Colonic mucosa (tissue), 4 donors: ENCODE measurements around the gene LAMP1. TPM values are rescaled to one million over a fixed set of nuclear protein-coding genes. Genes with fewer than 3 reads are reported as not detected.
"Not testable (repeated sequence)": the region's sequence is repeated elsewhere in the genome, so short reads cannot be mapped to it uniquely, and the experiment has no call there.

Experiments
- DNase-seq: peaks from one replicate; pipeline ENCODE4 v3.0.0-alpha.2; 2020
- H3K27ac ChIP-seq: fragments of 200-600 bp; one replicate; pipeline ENCODE4 v1.8.0; 2021
- H3K27me3 ChIP-seq: fragments of 200-600 bp; one replicate; pipeline ENCODE4 v1.8.0; 2021
- H3K36me3 ChIP-seq: fragments of 200-600 bp; one replicate; pipeline ENCODE4 v1.8.0; 2021
- H3K4me1 ChIP-seq: fragments of 200-600 bp; one replicate; pipeline ENCODE4 v1.8.0; 2021; ENCODE audit warnings: mild to moderate bottlenecking
- H3K4me3 ChIP-seq: fragments of 200-600 bp; one replicate; pipeline ENCODE4 v1.8.0; 2021
- H3K9ac ChIP-seq, 2 donors: one replicate each; pipeline ENCODE4 v1.7.0; 2013; ENCODE audit warnings: control low read depth in 2 of 2, low read depth in 2 of 2, low read length in 2 of 2
- H3K9me3 ChIP-seq: fragments of 200-600 bp; one replicate; pipeline ENCODE4 v1.8.0; 2021
- intact Hi-C: fragments of 100-400 bp; cut with DNase I; formaldehyde crosslinking; loops from one replicate; pipeline ENCODE4 v1.14.1; 2022
- total RNA-seq, 2 donors: library from RNA; stranded (reverse); fragmentation: NEBNext Ultra II Directional in 1 of 2; extraction: Animal tissue kit (Norgen Biotek cat#: 25700) in 1 of 2; gene quantifications; one replicate each; pipeline ENCODE4 v1.2.1, GENCODE V29; 2021
- TF ChIP-seq, protein P1 (sequence below): fragments of 200-600 bp; IDR thresholded peaks from one replicate; pipeline ENCODE4 v1.8.0; 2022; ENCODE audit warnings: antibody characterized with exemption, mild to moderate bottlenecking
- donor health status: healthy.
- donor health status: DM: no; HTN: no; CAD: no.
- donor health status: DM: no; HTN: no; CAD: no.

The LAMP1 gene
- total RNA-seq, 2 donors from 2014 or later = 184 to 226 TPM

DNA sequence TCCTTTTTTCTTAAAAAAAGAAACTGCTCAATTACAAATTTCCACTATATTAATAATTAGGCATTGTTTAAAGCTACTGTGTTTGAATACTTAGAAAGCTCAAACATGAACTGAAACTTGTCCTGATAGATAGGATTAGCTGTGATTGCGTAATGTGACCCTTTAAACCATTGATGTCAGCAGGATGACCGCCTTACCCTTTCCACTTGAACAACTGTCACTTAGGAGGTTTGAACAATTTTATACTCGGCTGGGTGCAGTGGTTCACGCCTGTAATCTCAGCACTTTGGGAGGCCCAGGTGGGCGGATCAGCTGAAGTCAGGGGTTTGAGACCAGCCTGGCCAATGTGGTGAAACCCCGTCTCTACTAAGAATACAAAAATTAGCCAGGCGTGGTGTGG, 2.9 kb downstream of the LAMP1 start:
- Histone ChIP-seq H3K4me1 (peaks cover 3% of the 10 kb centered on the region), H3K27ac (no peak overlapping the region), H3K9me3 (no peaks in the 10 kb centered on the region), H3K9ac (no peak overlapping the region), H3K4me3 (no peak overlapping the region), H3K27me3 (no peaks in the 10 kb centered on the region), H3K36me3 (no peaks in the 10 kb centered on the region)
- DNase-seq = no peak
- TF ChIP-seq, protein P1, sequence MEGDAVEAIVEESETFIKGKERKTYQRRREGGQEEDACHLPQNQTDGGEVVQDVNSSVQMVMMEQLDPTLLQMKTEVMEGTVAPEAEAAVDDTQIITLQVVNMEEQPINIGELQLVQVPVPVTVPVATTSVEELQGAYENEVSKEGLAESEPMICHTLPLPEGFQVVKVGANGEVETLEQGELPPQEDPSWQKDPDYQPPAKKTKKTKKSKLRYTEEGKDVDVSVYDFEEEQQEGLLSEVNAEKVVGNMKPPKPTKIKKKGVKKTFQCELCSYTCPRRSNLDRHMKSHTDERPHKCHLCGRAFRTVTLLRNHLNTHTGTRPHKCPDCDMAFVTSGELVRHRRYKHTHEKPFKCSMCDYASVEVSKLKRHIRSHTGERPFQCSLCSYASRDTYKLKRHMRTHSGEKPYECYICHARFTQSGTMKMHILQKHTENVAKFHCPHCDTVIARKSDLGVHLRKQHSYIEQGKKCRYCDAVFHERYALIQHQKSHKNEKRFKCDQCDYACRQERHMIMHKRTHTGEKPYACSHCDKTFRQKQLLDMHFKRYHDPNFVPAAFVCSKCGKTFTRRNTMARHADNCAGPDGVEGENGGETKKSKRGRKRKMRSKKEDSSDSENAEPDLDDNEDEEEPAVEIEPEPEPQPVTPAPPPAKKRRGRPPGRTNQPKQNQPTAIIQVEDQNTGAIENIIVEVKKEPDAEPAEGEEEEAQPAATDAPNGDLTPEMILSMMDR = no peak
- intact Hi-C loops = no loop called here

DNA sequence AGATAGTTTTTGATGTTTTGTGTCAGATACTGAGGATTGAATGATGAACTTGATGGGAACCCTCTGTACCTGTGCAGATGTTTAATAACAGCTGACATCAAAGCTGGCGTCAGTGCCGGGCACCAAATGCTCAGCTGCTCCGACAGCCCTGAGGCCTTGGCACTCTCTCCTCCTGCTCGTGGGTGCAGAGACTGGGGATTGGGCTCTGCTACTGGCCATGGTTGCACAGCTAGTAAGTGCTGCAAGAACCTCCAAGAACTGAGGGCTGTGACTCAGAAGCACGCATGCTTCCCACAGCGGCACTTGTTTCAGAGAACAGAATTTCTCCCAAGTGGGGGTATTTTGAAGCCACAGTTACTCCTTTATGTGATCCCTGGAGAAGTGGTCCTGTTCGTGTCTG, 5.9 kb downstream of the LAMP1 start:
- Histone ChIP-seq H3K9me3 (no peaks in the 10 kb centered on the region), H3K27ac (no peak overlapping the region), H3K4me3 (no peak overlapping the region), H3K27me3 (no peaks in the 10 kb centered on the region), H3K36me3 (no peaks in the 10 kb centered on the region), H3K9ac (no peak overlapping the region), H3K4me1 (peaks cover 3% of the 10 kb centered on the region)
- no peak for DNase-seq
- TF ChIP-seq, protein P1 = no peak
- intact Hi-C loops = no loop called here

DNA sequence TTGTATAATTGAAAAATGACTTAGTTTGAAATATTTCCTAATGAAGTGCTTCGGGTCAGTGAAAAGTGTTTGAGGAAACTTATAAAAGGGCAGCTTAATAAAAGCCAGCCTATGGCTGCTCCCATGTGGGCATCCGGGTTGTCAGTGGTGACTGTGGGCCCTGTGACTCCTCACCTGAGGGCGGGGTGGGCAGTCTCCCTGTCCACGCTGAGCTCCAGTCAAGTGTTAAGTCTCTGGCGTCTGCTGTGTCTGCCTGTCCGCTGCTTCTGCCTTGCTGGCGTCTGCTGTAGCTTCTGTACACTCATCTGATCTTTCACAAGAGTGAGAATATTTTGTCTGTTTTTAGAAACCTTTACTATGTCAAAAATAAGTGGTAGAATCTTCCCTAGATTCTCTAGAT, 7.1 kb downstream of the LAMP1 start:
- intact Hi-C loops = no loop called here
- DNase-seq = no peak
- no peak overlapping the region for H3K4me3 ChIP-seq
- H3K36me3 ChIP-seq = no peaks in the 10 kb centered on the region
- TF ChIP-seq, protein P1 = no peak
- no peak overlapping the region for H3K27ac ChIP-seq
- no peak overlapping the region for H3K9ac ChIP-seq
- H3K9me3 ChIP-seq = no peaks in the 10 kb centered on the region
- H3K4me1 ChIP-seq = no peaks in the 10 kb centered on the region
- H3K27me3 ChIP-seq = no peaks in the 10 kb centered on the region

DNA sequence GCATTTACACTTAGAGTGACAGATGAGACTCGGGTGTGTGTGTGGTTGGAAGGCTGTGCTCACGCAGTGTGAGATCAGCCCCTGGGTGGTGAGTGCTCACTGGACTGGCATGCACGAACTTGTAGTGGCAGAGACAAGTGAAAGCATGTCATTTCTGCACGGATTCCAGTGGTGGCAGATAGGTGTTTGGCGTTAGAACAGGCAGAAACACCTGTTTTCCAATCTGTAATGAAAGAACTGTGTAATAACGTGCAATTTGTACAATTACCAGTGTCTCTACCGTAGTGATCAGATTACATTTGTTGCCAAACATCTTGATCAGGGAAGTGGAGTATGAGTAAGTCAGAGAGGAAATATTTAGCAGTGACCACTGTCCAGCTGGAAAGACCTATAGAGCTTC, 8.2 kb downstream of the LAMP1 start:
- Histone ChIP-seq H3K9ac (no peak overlapping the region), H3K27ac (no peak overlapping the region), H3K9me3 (no peaks in the 10 kb centered on the region), H3K4me1 (peaks cover 3% of the 10 kb centered on the region), H3K4me3 (no peak overlapping the region), H3K36me3 (no peaks in the 10 kb centered on the region), H3K27me3 (no peaks in the 10 kb centered on the region)
- intact Hi-C loops = no loop called here
- no peak for DNase-seq
- TF ChIP-seq, protein P1 = no peak

DNA sequence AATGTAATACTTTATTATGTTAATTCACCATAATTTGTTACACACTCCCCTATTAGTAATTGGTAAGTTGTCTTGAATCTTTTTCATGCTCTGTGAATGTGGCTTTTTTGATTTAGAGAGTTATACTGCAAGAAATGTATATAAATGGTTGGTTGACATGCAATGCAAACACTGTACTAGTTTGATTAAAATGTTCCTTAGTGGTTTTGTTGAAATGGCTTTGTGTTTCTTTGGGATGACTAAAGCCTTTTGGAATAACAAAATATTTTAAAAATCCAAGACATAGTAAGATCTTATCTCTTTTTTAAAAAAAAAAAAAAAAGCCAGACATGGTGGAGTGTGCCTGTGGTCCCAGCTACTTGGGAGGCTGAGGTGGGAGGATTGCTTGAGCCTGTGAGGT, 10.5 kb downstream of the LAMP1 start:
- DNase-seq = no peak
- intact Hi-C loops = no loop called here
- Histone ChIP-seq H3K4me1 (peaks cover 3% of the 10 kb centered on the region), H3K4me3 (no peak overlapping the region), H3K9me3 (no peaks in the 10 kb centered on the region), H3K36me3 (peaks cover 9% of the 10 kb centered on the region), H3K9ac (no peak overlapping the region), H3K27me3 (no peaks in the 10 kb centered on the region), H3K27ac (no peak overlapping the region)
- TF ChIP-seq, protein P1 = no peak

DNA sequence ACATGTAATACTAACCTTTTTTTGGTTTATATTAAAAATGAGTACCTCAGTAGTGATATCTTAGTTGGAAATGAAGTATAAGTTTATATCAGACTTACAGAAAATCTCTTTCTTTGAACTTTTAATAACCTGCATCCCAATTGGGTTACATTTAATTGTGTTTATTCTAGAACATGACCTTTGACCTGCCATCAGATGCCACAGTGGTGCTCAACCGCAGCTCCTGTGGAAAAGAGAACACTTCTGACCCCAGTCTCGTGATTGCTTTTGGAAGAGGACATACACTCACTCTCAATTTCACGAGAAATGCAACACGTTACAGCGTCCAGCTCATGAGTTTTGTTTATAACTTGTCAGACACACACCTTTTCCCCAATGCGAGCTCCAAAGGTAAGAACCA, 12.4 kb downstream of the LAMP1 start:
- TF ChIP-seq, protein P1 = no peak
- Histone ChIP-seq H3K36me3 (peaks cover 9% of the 10 kb centered on the region), H3K27ac (no peak overlapping the region), H3K4me1 (peaks cover 3% of the 10 kb centered on the region), H3K9me3 (no peaks in the 10 kb centered on the region), H3K9ac (no peak overlapping the region), H3K27me3 (no peaks in the 10 kb centered on the region), H3K4me3 (no peak overlapping the region)
- no peak for DNase-seq
- intact Hi-C loops = no loop called here

DNA sequence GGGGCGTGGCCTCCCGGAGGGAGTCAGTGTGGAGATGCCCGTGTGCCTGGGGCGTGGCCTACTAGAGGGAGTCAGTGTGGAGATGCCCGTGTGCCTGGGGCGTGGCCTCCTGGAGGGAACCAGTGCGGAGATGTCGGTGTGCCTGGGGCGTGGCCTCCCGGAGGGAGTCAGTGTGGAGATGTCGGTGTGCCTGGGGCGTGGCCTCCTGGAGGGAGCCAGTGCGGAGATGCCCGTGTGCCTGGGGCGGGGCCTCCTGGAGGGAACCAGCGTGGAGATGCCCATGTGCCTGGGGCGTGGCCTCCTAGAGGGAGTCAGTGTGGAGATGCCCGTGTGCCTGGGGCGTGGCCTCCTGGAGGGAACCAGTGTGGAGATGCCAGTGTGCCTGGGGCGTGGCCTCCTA, 17.1 kb downstream of the LAMP1 start:
- H3K9ac ChIP-seq, H3K27me3 ChIP-seq, H3K4me1 ChIP-seq, H3K36me3 ChIP-seq, H3K9me3 ChIP-seq, intact Hi-C loops, DNase-seq, H3K27ac ChIP-seq, H3K4me3 ChIP-seq: not testable (repeated sequence)

DNA sequence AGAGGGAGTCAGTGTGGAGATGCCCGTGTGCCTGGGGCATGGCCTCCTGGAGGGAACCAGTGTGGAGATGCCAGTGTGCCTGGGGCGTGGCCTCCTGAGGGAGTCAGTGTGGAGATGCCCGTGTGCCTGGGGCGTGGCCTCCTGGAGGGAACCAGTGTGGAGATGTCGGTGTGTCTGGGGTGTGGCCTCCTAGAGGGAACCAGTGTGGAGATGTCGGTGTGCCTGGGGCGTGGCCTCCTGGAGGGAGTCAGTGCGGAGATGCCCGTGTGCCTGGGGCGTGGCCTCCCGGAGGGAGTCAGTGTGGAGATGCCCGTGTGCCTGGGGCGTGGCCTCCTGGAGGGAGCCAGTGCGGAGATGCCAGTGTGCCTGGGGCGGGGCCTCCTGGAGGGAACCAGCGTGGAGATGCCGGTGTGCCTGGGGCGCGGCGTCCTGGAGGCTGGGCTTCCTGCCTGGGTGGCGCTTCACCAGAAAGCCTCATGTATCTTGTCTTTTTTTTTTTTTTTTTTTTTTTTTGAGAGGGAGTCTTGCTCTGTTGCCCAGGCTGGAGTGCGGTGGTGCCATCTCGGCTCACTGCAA, 17.9 kb downstream of the LAMP1 start:
- H3K4me3 ChIP-seq, H3K4me1 ChIP-seq, H3K36me3 ChIP-seq, DNase-seq, H3K27me3 ChIP-seq, H3K9ac ChIP-seq, H3K9me3 ChIP-seq, H3K27ac ChIP-seq, intact Hi-C loops: not testable (repeated sequence)
